K562 (cell line): ENCODE results near the gene CLDN25. TPM values are rescaled to one million over a fixed set of nuclear protein-coding genes. Genes with fewer than 3 reads are reported as not detected.
A peak's percentile ranks its signal among the peaks of the same experiment; 100 is the strongest.

Experiments used
- ARID2 ChIP-seq: fragments of 450-650 bp; IDR thresholded peaks from 2 replicates; pipeline ENCODE4 v1.6.1; 2017; ENCODE audit warnings: antibody characterized with exemption, mild to moderate bottlenecking
- DDX20 ChIP-seq: fragments of 450-650 bp; IDR thresholded peaks from 2 replicates; pipeline ENCODE4 v1.6.1; 2016; ENCODE audit warnings: missing genetic modification characterization, low read depth, mild to moderate bottlenecking, missing compliant biosample characterization, moderate library complexity
- DMBX1 ChIP-seq: fragments of 250-450 bp; sonication (Bioruptor Pico); IDR thresholded peaks from 2 replicates; pipeline ENCODE4 v1.8.0; 2022; ENCODE audit warnings: inconsistent platforms, mild to moderate bottlenecking, moderate library complexity, borderline replicate concordance
- FOXA1 ChIP-seq: fragments of 450-650 bp; IDR thresholded peaks from 2 replicates; pipeline ENCODE4 v1.6.1; 2016; ENCODE audit warnings: mild to moderate bottlenecking, borderline replicate concordance
- KLF10 ChIP-seq: fragments of 250-450 bp; sonication (Bioruptor Pico); IDR thresholded peaks from 2 replicates; pipeline ENCODE4 v1.6.1; 2021; ENCODE audit warnings: matching md5 sums
- MYBL2 ChIP-seq, 2 experiments: fragments of 450-650 bp in 1 of 2; sonication (generic) in 1 of 2; formaldehyde crosslinking in 1 of 2; IDR thresholded peaks; 2 replicates each; pipeline versions ENCODE4 v1.6.1 to v1.8.1; 2017 to 2022; ENCODE audit warnings: borderline replicate concordance in 1 of 2, inconsistent platforms in 1 of 2, low read depth in 1 of 2, mild to moderate bottlenecking in 1 of 2, missing genetic modification reagents in 1 of 2, moderate library complexity in 1 of 2
- NCOA1 ChIP-seq: fragments of 450-650 bp; IDR thresholded peaks from 2 replicates; pipeline ENCODE4 v1.6.1; 2016; ENCODE audit warnings: low read depth
- POLR2A ChIP-seq: fragments of 450-650 bp; conservative IDR thresholded peaks from 2 replicates; pipeline ENCODE4 v1.6.1; 2016
- SAFB2 ChIP-seq: fragments of 200-400 bp; formaldehyde crosslinking; IDR thresholded peaks from 2 replicates; pipeline ENCODE4 v1.6.1; 2018; ENCODE audit warnings: borderline replicate concordance, low read length, low read depth, moderate library complexity; ENCODE audit not compliant: severe bottlenecking
- SMAD2 ChIP-seq: fragments of 150-350 bp; IDR thresholded peaks from 2 replicates; pipeline ENCODE4 v1.6.1; 2014; ENCODE audit warnings: low read depth, mild to moderate bottlenecking, low read length
- SRSF7 ChIP-seq: fragments of 200-400 bp; formaldehyde crosslinking; optimal IDR thresholded peaks from 2 replicates; pipeline ENCODE3; 2017; ENCODE audit warnings: mild to moderate bottlenecking, low read depth, low read length
- THRAP3 ChIP-seq: fragments of 450-650 bp; IDR thresholded peaks from 2 replicates; pipeline ENCODE4 v1.6.1; 2016; ENCODE audit warnings: mild to moderate bottlenecking, inconsistent platforms, borderline replicate concordance
- XRCC4 ChIP-seq: IDR thresholded peaks from one replicate; pipeline ENCODE4 v1.6.1; 2011; ENCODE audit not compliant: insufficient read depth, insufficient read length; ENCODE audit errors: extremely low read depth
- YBX1 ChIP-seq: fragments of 450-650 bp; IDR thresholded peaks from 2 replicates; pipeline ENCODE4 v1.7.1; 2016; ENCODE audit warnings: mild to moderate bottlenecking
- ZBTB1 ChIP-seq: sonication (generic); formaldehyde crosslinking; IDR thresholded peaks from 2 replicates; pipeline ENCODE4 v1.8.1; 2023; ENCODE audit warnings: missing genetic modification reagents, low read depth, mild to moderate bottlenecking, borderline replicate concordance
- ZKSCAN8 ChIP-seq: fragments of 200-800 bp; sonication (Bioruptor generic); IDR thresholded peaks from 2 replicates; pipeline ENCODE4 v1.6.1; 2016; ENCODE audit warnings: missing genetic modification characterization, missing compliant biosample characterization
- ZNF184 ChIP-seq: sonication (generic); formaldehyde crosslinking; IDR thresholded peaks from 2 replicates; pipeline ENCODE4 v1.5.0; 2020; ENCODE audit warnings: missing genetic modification reagents
- ZNF780A ChIP-seq: fragments of 250-450 bp; sonication (Bioruptor Pico); IDR thresholded peaks from 2 replicates; pipeline ENCODE4 v1.5.0; 2021; ENCODE audit warnings: mild to moderate bottlenecking
- polyA plus RNA-seq, 8 experiments: library from polyadenylated mRNA; depleted of rRNA in 4 of 8; stranded (reverse) in 5 of 8; unstranded in 3 of 8; fragments of >200 nt; fragmentation: Nextera tagmentation in 2 of 8; fragmentation: Illumina TruSeq in 1 of 8; extraction: Ambion mirVana in 2 of 8; extraction: Trizol in 1 of 8; gene quantifications; 2 replicates each; pipeline versions ENCODE4 v1.2.1 to v1.2.3, GENCODE V29; 2011 to 2014; ENCODE audit warnings: inconsistent platforms in 1 of 8, missing spikeins in 1 of 8
- total RNA-seq, 7 experiments: library from RNA; depleted of rRNA in 6 of 7; stranded (reverse); fragments of >200 nt in 6 of 7; fragmentation: Illumina TruSeq in 2 of 7; extraction: Trizol in 2 of 7; gene quantifications; 2 replicates each; pipeline versions ENCODE4 v1.2.1 to v1.2.3, GENCODE V29; 2011 to 2021; ENCODE audit warnings: low replicate concordance in 1 of 7
- TF ChIP-seq, protein P1 (sequence below): fragments of 450-650 bp; IDR thresholded peaks from 2 replicates; pipeline ENCODE4 v1.6.1; 2017; ENCODE audit warnings: antibody characterized with exemption
- TF ChIP-seq, protein P2 (sequence below): sonication (generic); formaldehyde crosslinking; IDR thresholded peaks from 2 replicates; pipeline ENCODE4 v1.8.1; 2023; ENCODE audit warnings: mild to moderate bottlenecking, missing genetic modification reagents
- TF ChIP-seq, protein P3 (sequence below): fragments of 250-450 bp; sonication (Bioruptor Pico); IDR thresholded peaks from 2 replicates; pipeline ENCODE4 v1.9.0; 2021; ENCODE audit warnings: mild to moderate bottlenecking, inconsistent platforms
- TF ChIP-seq, protein P4 (sequence below): sonication (generic); formaldehyde crosslinking; IDR thresholded peaks from 2 replicates; pipeline ENCODE4 v1.8.1; 2023; ENCODE audit warnings: mild to moderate bottlenecking, missing genetic modification reagents

CLDN25 gene
- total and polyA plus RNA-seq, 9 of the 15 experiments (the other 6 are each of a cell fraction or from before 2014, with no cell fraction given), result not detected

DNA sequence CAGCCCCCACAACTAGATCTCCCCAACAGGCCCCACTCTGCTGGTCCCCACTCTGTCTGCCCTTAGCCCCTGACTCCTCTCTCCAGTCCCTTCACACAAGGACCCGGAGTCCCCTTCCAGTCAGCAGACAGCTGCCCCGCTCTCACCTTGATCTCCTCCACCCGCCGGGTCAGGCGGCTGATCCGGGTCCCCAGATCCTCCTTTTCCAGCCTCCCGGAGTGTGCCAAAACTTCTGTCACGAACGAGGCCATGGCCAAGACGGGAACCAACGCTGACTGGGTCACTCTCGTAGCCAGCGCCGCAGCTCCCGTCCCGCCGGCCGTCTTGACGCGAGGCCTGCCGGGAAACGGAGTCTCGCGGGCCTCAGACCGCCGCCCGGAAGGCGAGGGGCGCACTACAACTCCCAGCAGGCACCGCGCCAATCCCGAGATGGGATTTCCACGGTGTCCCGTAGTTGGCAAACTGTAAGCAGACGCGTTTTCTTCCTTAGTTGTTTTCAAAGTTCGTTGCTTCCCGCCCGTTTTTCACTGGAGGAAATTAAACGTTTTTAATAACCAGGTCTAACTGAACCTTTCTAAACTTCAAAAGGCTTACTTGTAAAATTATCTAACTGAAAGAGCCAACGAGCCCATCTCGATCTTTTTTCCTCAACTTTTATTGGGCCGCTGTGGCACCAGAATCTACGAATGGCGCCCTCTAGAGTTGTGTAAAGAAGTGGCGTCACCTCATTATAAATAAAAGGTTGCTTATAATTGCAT is 6.0 kb upstream of the CLDN25 start, which contains the start of gene ZW10 (continued):
- TF ChIP-seq, protein P1, sequence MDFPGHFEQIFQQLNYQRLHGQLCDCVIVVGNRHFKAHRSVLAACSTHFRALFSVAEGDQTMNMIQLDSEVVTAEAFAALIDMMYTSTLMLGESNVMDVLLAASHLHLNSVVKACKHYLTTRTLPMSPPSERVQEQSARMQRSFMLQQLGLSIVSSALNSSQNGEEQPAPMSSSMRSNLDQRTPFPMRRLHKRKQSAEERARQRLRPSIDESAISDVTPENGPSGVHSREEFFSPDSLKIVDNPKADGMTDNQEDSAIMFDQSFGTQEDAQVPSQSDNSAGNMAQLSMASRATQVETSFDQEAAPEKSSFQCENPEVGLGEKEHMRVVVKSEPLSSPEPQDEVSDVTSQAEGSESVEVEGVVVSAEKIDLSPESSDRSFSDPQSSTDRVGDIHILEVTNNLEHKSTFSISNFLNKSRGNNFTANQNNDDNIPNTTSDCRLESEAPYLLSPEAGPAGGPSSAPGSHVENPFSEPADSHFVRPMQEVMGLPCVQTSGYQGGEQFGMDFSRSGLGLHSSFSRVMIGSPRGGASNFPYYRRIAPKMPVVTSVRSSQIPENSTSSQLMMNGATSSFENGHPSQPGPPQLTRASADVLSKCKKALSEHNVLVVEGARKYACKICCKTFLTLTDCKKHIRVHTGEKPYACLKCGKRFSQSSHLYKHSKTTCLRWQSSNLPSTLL, result no peak
- TF ChIP-seq SRSF7 (no peak), ZNF780A (no peak), DMBX1 (CRISPR knock-in tag) (no peak), SMAD2 (no peak), THRAP3 (no peak), ZNF184 (no peak), ZBTB1 (CRISPR knock-in tag) (no peak), SAFB2 (no peak), ARID2 (no peak), FOXA1 (no peak), YBX1 (no peak), XRCC4 (no peak), ZKSCAN8 (CRISPR knock-in tag) (no peak), MYBL2 (IDR thresholded peaks at IDR 0.05; ENCODE audit: low read depth) (peak; percentile 66), MYBL2 (CRISPR knock-in tag; IDR thresholded peaks at IDR 0.05; ENCODE audit: borderline replicate concordance) (no peak), DDX20 (tag) (no peak), KLF10 (no peak), POLR2A (peak; percentile 86), NCOA1 (no peak)
- TF ChIP-seq, protein P2, sequence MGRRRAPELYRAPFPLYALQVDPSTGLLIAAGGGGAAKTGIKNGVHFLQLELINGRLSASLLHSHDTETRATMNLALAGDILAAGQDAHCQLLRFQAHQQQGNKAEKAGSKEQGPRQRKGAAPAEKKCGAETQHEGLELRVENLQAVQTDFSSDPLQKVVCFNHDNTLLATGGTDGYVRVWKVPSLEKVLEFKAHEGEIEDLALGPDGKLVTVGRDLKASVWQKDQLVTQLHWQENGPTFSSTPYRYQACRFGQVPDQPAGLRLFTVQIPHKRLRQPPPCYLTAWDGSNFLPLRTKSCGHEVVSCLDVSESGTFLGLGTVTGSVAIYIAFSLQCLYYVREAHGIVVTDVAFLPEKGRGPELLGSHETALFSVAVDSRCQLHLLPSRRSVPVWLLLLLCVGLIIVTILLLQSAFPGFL, result no peak
- TF ChIP-seq, protein P3, sequence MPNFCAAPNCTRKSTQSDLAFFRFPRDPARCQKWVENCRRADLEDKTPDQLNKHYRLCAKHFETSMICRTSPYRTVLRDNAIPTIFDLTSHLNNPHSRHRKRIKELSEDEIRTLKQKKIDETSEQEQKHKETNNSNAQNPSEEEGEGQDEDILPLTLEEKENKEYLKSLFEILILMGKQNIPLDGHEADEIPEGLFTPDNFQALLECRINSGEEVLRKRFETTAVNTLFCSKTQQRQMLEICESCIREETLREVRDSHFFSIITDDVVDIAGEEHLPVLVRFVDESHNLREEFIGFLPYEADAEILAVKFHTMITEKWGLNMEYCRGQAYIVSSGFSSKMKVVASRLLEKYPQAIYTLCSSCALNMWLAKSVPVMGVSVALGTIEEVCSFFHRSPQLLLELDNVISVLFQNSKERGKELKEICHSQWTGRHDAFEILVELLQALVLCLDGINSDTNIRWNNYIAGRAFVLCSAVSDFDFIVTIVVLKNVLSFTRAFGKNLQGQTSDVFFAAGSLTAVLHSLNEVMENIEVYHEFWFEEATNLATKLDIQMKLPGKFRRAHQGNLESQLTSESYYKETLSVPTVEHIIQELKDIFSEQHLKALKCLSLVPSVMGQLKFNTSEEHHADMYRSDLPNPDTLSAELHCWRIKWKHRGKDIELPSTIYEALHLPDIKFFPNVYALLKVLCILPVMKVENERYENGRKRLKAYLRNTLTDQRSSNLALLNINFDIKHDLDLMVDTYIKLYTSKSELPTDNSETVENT (CRISPR knock-in tag), result no peak
- TF ChIP-seq, protein P4, sequence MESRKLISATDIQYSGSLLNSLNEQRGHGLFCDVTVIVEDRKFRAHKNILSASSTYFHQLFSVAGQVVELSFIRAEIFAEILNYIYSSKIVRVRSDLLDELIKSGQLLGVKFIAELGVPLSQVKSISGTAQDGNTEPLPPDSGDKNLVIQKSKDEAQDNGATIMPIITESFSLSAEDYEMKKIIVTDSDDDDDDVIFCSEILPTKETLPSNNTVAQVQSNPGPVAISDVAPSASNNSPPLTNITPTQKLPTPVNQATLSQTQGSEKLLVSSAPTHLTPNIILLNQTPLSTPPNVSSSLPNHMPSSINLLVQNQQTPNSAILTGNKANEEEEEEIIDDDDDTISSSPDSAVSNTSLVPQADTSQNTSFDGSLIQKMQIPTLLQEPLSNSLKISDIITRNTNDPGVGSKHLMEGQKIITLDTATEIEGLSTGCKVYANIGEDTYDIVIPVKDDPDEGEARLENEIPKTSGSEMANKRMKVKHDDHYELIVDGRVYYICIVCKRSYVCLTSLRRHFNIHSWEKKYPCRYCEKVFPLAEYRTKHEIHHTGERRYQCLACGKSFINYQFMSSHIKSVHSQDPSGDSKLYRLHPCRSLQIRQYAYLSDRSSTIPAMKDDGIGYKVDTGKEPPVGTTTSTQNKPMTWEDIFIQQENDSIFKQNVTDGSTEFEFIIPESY (CRISPR knock-in tag), result no peak
